ENCODE results near the gene GUCY1A1. TPM values are rescaled to one million over a fixed set of nuclear protein-coding genes. Genes with fewer than 3 reads are reported as not detected.

The GUCY1A1 gene
- total and polyA plus RNA-seq, 2 donors from 2014 or later, result 6.9 to 64.6 TPM

GRCh38 chr4:155757745-155758265 is 91.2 kb downstream of the GUCY1A1 start:
- no peak for TF ChIP-seq CTCF (IDR thresholded peaks at IDR 0.05; ENCODE audit: borderline replicate concordance, extremely low read depth, insufficient read depth)
- no peak for DNase-seq
- no peak overlapping the region for H3K27ac ChIP-seq (ENCODE audit: low read depth in 2 of 2, low read length in 2 of 2)
- H3K9me3 ChIP-seq (ENCODE audit: control insufficient read depth in 2 of 3, insufficient read depth in 1 of 3, low read length in 3 of 3), result no peaks in the 10 kb centered on the region
- intact Hi-C loops (cut with DNase I), result no loop called here
- peaks cover 2 to 3% (median 2%) of the 10 kb centered on the region in 3 donors for H3K4me1 ChIP-seq (ENCODE audit: control insufficient read depth in 2 of 3, insufficient read depth in 2 of 3, low read depth in 1 of 3, low read length in 3 of 3)
- no peak overlapping the region for H3K9ac ChIP-seq (ENCODE audit: low read length in 3 of 3)
- H3K27me3 ChIP-seq (ENCODE audit: control insufficient read depth, insufficient read depth, low read length), result no peaks in the 10 kb centered on the region
- H3K36me3 ChIP-seq (ENCODE audit: control insufficient read depth in 2 of 3, insufficient read depth in 3 of 3, low read length in 3 of 3), result no peaks in the 10 kb centered on the region
- no peak overlapping the region for H3K4me3 ChIP-seq (ENCODE audit: low read length in 3 of 3)
- FAIRE-seq, result no peak

GRCh38 chr4:155758481-155759371 is 92.1 kb downstream of the GUCY1A1 start, which contains the start of gene GUCY1B1:
Gene GUCY1B1 (plus strand): TSS chr4:155759021. CDS start chr4:155759141, 120 bp downstream.
- H3K4me1 ChIP-seq (ENCODE audit: control insufficient read depth in 2 of 3, insufficient read depth in 2 of 3, low read depth in 1 of 3, low read length in 3 of 3), result peaks cover 2 to 3% (median 2%) of the 10 kb centered on the region in 3 donors
- H3K27ac ChIP-seq (ENCODE audit: low read depth in 2 of 2, low read length in 2 of 2), result peak within 1 kb of the TSS; percentile 82
- H3K27me3 ChIP-seq (ENCODE audit: control insufficient read depth, insufficient read depth, low read length), result no peaks in the 10 kb centered on the region
- H3K9ac ChIP-seq (ENCODE audit: low read length in 3 of 3), result peak within 1 kb of the TSS; percentile 48 to 65 (median 49)
- no peaks in the 10 kb centered on the region for H3K36me3 ChIP-seq (ENCODE audit: control insufficient read depth in 2 of 3, insufficient read depth in 3 of 3, low read length in 3 of 3)
- intact Hi-C loops (cut with DNase I), result no loop called here
- peak within 1 kb of the TSS; percentile 65 to 74 (median 73) for H3K4me3 ChIP-seq (ENCODE audit: low read length in 3 of 3)
- no peak for TF ChIP-seq CTCF (IDR thresholded peaks at IDR 0.05; ENCODE audit: borderline replicate concordance, extremely low read depth, insufficient read depth)
- no peaks in the 10 kb centered on the region for H3K9me3 ChIP-seq (ENCODE audit: control insufficient read depth in 2 of 3, insufficient read depth in 1 of 3, low read length in 3 of 3)
- FAIRE-seq (peak; percentile 25), DNase-seq (peak; percentile 96 to 98 (median 97))

GRCh38 chr4:155759372-155760252 is 93.0 kb downstream of the GUCY1A1 start:
- peak overlapping the region; percentile 48 to 65 (median 49) for H3K9ac ChIP-seq (ENCODE audit: low read length in 3 of 3)
- intact Hi-C loops (cut with DNase I), result no loop called here

More at GRCh38 chr4:155759372-155760252, 93.0 kb downstream of the GUCY1A1 start:
- FAIRE-seq (no peak), DNase-seq (peak; percentile 71 to 89 (median 81))
- no peaks in the 10 kb centered on the region for H3K36me3 ChIP-seq (ENCODE audit: control insufficient read depth in 2 of 3, insufficient read depth in 3 of 3, low read length in 3 of 3)
- H3K27me3 ChIP-seq (ENCODE audit: control insufficient read depth, insufficient read depth, low read length), result no peaks in the 10 kb centered on the region
- TF ChIP-seq CTCF (IDR thresholded peaks at IDR 0.05; ENCODE audit: borderline replicate concordance, extremely low read depth, insufficient read depth), result no peak
- peak overlapping the region; percentile 65 to 74 (median 73) for H3K4me3 ChIP-seq (ENCODE audit: low read length in 3 of 3)
- H3K9me3 ChIP-seq (ENCODE audit: control insufficient read depth in 2 of 3, insufficient read depth in 1 of 3, low read length in 3 of 3), result no peaks in the 10 kb centered on the region
- peaks cover 2 to 3% (median 2%) of the 10 kb centered on the region in 3 donors for H3K4me1 ChIP-seq (ENCODE audit: control insufficient read depth in 2 of 3, insufficient read depth in 2 of 3, low read depth in 1 of 3, low read length in 3 of 3)
- H3K27ac ChIP-seq (ENCODE audit: low read depth in 2 of 2, low read length in 2 of 2), result peak overlapping the region; percentile 82
